HG02571 (cell line): Measurements from ENCODE around the gene GUCY1A2.
"Not testable (repeated sequence)": the region's sequence is repeated elsewhere in the genome, so short reads cannot be mapped to it uniquely, and the experiment has no call there.

Source experiments
- ATAC-seq: cut with Tn5 transposase; IDR thresholded peaks from one replicate; pipeline ENCODE4 v1.9.1; 2021; ENCODE audit warnings: mild to moderate bottlenecking, moderate library complexity; ENCODE audit not compliant: unreplicated experiment

GUCY1A2 gene

DNA sequence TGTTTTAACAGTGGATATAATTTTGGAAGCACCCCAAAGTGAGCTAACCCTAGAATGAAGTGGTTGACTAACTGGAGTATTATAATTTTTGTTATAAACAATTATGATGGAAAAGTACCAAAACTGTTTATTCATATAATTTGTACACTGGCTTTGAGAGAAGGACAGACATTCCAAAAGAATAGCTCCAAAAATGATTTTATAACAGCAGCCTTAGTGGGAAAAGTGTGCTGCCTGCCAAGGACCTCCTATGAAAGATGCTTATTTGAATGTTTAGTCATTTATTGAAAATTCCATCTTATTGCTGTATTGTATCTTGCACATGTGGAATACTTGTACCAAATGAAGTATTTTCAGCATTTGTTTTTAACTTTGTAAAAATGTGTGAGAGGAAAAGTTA, 169.8 kb downstream of the GUCY1A2 start:
- no peak for ATAC-seq

DNA sequence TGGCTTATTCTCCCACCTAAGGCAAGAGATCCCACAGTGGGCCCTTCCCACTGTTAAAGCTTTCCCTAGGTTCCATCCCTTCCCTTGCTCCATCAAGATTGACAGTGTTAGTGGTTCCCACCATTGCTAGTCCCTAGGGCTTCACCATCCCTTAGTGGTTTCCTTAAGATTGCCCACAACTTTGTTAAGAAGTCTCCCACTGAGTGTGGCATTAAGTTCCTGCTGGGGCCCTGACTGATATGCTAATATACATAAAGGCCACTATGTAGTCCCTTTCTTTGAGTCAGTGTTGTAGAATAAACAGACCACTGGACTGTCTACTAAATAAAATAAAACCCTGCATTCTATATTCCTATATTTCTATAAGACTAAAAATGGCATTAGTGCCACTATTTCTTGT, 176.1 kb downstream of the GUCY1A2 start:
- no peak for ATAC-seq

DNA sequence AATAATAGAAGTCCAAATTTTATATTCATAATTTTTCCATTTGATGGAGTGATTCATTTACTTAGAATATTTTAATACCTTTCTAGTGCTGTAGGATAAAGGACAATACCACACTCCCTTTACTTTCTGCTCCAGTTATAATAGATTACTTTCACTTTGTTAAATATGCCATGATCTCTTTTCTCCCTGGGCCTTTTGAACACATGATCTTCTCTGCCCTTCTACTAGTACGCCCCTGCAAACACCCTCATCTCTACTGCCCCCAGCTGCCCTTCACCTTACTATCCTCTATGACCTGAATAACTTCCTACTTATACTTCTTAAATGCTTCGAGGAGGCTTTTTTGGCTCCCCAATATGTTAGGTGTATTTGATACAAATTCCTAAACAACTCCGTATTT, 177.3 kb downstream of the GUCY1A2 start:
- no peak for ATAC-seq

DNA sequence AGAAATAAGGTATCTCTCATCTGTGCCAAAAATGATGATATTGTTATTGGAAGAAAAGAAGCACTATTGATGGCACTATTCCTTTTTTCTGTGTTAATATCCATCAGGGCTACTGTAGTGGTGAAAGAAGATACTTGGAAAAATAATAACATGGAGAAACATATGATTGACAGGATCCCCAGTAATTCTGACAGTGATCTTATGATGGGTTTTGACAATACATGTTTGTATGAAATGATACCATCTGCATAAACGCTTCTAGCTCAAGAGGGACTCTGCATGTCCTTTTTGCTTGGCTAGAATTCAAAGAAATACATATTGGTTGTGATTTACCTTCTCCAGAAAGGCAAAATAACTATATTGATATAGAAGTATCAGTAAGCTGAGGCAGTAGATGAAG, 178.1 kb downstream of the GUCY1A2 start:
- ATAC-seq: no peak

DNA sequence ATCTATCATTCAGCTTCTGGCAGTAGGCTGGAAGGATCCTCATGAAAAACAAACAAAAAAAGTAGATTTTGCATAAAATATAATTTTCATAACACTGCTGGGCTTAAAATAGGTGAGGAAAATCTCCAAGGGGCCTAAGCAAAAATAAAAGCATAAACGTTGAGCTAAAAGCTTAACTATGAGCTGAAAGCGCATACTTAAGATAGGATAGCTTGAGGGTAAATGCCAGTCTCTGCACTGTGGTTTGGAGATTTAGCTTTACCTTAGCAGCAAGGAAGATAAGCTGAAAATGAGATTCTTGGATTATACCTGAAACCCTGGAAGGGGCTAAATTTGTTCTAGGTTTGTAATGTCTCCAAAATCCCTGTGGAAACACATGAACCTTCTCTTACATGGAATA, 183.7 kb downstream of the GUCY1A2 start:
- ATAC-seq: no peak

DNA sequence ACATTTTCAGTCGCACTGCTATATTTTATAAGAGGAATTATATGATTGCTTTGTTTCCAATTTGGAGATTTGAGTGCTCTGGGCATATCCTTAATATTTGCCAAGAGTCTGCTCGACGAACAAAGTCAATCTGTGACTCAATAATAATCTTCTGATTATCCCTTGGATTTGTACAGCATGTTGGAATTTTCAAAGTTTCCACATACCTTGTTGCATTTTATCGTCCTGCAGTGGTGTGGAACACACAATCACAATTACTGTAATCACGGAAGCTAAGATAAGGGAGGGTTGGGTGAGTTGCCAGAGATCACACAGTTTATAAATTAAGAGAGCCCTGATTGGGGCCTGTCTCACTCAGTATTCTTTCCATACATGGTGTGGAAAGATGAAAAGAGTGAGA, 189.3 kb downstream of the GUCY1A2 start:
- no peak for ATAC-seq

DNA sequence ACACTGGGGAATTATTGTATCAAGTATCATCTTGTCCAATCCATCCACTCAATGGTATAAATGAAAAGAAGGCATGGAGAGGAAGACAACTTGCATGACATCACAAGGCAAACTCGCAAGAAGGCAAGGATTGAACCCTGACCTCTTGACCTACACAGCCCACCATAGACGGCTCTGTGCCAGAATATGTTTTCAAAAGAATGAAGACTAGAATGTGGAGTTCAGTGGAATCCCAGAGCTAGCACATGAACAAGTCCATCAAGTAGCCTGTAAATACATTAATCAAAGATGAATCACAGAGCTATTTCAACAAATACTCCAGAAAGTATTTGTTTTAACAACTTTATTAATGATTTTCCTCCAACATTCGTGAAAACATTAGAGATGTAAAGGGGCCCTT, 189.7 kb downstream of the GUCY1A2 start:
- no peak for ATAC-seq

DNA sequence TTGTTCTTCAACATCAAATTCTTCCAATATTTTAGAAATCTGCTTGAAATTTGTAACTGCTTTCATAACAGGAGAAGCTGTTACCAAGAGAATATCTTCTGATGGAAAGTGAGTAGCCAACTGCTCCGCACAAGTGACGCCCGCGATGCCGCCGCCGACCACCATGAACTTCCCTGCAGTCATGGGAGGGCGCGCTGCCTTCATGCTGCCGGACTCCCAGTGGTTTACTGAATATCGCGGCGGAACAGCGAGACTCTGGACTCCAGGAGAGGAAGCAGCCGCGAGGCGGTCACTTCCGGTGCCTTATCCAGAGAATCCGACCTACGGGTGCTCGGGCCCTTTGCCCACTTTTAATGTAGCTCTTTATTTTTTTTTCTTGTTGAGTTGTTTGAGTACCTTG, 190.6 kb downstream of the GUCY1A2 start:
- no peak for ATAC-seq

DNA sequence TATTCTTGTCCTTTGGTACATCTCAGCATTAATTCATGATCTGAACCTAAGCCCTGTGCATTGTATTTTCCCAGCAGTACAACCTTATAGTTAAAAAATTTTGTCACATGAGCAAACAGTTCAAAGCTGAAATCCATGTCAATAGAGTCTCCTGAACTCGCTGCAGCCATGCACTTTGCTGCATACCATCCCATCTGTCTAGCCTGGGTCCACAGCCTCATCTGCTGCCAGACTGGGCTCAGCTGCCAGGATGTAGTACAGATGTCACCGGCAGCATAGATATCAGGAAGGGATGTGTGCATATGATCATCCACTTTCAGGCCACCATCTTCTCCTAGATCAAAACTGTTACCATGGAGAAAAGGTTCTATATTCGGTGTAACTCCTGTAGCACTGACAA, 191.7 kb downstream of the GUCY1A2 start:
- not testable (repeated sequence) for ATAC-seq

DNA sequence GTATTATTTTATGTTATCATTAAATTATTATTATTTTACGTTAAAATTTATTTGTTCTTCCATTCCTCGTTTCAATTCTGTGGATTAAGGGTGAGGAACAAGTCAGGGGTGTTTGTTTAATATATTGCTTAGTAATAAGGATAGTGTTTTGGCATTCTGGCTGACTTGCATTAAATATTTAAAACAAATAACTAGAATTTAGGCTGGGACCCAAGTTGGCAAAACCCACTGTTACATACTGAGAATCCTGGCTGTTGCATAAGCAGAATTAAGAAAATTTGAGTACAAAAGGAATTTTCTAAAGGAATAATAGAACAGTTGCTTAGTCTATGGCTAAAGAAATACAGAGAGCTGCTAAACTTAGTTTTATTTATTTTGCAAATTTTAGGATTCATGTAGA, 196.4 kb downstream of the GUCY1A2 start:
- no peak for ATAC-seq

DNA sequence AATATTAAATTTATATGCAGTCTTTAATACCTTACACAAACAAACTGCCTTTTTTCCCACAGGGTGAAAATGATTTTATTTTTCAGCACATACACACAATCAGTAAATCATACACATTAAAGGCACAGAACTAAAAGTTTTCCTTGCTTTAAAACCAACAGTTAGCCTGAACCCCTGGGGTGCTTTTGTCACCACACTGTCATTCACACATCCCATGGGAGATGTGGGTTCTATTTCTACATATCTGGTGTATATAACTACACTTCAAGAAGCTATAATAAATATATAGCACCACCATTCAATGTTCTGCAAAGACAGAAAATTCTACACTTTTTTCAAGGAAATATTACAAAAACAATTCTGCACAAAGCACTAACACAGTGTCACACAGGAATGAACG, 197.0 kb downstream of the GUCY1A2 start:
- ATAC-seq: no peak

DNA sequence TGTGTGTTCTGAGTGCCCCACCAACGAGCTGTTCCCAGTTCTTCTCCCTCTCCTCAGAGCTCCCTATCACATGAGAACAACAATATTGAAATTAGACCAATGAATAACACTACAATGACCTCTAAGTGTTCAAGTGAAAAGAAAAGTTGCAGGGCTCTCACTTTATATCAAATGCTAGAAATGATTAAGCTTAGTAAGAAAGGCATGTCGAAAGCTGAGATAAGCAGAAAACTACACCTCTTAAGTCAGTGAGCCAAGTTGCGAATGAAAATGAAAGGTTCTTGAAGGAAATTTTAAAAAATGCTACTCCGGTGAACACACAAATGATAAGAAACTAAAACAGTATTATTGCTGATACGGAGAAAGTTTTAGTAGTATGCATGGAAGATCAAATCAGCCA, 199.8 kb downstream of the GUCY1A2 start:
- ATAC-seq: no peak

DNA sequence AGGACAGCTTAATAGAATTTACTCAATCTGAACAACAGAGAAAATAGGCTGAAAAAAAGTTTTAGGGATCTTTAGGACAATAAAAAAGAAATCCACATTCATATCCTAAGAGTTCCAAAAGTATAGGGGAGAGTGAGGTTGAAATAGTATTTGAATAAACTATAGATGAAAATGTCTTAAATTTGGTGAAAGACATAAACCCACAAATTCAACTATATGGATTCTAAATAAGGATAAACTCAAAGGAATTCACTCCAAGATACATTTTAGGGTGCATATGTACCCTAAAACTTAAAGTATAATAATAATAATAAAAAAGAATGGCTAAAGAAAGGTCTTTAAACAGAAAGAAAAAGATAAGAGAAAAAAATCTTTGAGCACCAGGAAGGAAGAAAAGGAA, 203.1 kb downstream of the GUCY1A2 start:
- ATAC-seq: no peak

DNA sequence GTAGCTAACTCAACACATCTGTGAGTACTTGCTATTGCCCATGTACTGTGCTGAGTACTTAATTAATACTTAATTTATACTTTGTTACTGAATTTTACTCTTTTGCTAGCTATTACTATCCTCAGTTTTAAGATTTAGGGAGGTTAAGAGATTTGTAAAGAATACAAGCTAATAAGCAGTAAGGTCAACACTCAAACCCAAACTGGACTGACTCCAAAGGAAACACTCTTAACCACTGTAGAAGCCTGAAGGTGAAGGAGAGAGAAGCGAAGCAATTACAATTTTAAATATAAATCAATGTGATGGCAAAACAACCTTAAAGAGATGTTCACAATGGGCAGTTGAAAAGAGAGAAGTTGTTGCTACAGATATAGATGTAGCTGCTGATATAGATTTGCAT, 204.5 kb downstream of the GUCY1A2 start:
- ATAC-seq: no peak

DNA sequence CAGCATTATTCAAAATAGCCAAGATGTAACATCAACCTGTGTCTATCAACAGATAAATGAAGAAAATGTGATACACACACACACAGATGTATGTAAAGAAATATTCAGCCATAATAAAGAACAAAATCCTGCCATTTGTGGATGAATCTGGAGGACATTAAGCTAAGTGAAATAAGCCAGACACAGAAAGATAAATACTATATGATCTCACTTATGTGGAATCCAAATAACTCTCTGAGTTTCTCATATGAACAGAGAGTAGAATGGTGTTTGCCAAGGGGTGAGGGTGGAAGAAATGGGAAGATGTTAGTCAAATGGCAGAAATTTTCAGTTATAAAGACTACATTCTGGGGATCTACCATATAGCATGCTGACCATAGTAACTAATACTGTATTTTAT, 224.2 kb downstream of the GUCY1A2 start:
- no peak for ATAC-seq

DNA sequence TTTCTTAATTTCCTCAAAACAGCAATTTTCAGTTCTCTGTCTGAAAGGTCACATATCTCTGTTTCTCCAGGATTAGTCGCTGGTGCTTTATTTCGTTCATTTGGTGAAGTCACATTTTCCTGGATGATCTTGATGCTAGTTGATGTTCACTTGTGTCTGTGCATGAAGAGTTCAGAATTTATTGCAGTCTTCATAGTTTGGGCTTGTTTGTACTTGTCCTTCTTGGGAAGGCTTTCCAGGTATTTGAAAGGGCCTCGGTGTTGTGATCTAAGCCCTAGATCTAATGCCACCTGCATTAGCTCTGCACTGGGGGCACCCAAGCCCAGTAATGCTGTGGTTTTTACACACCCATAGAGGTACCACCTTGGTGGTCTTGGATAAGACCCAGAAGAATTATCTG, 228.9 kb downstream of the GUCY1A2 start:
- ATAC-seq: no peak

DNA sequence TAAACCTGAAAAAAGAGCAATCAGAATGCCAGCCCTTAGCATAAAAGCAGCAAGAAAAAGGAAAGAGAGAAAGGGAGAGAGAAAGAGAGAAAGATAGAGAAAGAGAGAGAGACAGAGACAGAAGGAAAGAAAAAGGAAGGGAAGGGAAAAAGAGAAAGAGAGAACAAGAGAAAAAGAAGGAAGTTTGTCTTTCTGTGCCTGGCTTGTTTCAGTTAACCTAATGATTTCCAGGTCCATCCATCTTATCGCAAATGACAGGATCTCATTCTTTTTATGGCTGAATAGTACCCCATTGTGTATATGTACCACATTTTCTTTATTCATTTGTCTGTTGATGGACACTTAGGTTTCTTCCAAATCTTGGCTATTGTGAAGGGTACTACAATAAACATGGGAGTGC, 230.8 kb downstream of the GUCY1A2 start:
- no peak for ATAC-seq

DNA sequence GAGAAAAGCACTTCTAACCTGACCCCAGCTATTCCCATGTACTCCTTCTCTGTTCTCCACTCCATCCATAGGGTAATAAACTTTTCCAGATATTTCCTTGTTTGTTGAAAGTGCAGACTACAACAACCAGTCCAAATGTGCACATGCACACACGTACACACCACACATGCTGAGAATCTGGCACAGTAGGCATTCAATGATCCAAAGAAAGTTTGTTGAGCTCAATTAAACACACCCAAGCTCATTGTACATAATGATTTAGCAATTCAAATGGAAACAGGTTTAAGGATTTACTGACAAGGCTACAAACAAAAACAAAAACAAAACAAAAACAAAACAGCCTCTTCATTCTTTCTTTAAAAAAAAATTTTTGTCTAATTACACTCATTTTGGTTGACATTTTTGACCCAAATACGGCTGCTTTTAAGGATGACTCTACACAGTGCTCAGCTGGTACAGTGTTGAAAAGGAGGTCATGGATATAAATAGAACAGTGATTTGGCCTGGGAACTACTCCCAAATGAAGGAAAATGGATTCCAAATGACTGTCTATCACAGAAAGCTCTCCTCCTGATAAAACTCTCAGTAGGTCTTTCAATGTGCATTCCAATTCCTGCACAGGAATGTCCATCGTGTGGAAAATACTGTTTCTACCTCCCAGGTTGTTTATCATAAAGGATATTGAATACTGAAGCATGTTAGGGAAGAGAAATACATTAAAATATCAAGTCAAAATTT, 232.2 kb downstream of the GUCY1A2 start:
- ATAC-seq: no peak

DNA sequence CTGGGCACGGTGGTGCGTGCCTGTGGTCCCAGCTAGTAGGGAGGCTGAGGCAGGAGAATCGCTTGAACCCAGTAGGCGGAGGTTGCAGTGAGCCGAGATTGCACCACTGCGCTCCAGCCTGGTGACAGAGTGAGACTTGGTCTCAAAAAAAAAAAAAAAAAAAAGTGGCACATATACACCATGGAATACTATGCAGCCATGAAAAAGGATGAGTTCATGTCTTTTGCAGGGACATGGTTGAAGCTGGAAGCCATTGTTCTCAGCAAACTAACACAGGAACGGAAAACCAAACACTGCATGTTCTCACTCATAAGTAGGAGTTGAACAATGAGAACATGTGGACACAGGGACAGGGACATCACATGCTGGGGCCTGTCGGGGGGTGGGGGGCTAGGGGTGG, 241.0 kb downstream of the GUCY1A2 start:
- not testable (repeated sequence) for ATAC-seq

DNA sequence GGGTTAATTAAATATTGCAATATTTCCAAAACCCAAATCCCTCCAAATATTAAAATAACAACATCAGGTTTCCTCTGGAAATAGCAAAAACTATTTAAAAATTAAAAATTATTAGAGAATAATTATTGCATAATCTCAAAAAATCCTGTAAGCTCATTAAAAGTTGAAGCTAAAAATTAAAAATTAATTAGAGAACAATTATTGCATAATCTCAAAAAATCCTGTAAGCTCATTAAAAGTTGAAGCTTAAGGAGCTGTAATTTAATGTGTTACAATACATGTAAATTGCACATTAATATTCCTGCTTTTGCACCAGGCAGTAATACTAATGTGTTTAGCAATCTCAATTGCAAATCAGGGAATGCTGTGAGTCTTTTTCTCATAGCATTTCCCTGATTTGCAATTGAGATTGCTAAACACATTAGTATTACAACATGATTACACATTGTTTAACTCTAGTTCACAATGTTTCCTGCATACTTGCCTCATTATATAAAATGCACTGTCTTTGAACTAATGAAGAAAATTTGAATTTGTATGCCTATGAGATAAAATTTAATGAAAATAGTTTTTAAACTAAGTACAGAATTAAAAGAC, 247.7 kb downstream of the GUCY1A2 start:
- no peak for ATAC-seq

DNA sequence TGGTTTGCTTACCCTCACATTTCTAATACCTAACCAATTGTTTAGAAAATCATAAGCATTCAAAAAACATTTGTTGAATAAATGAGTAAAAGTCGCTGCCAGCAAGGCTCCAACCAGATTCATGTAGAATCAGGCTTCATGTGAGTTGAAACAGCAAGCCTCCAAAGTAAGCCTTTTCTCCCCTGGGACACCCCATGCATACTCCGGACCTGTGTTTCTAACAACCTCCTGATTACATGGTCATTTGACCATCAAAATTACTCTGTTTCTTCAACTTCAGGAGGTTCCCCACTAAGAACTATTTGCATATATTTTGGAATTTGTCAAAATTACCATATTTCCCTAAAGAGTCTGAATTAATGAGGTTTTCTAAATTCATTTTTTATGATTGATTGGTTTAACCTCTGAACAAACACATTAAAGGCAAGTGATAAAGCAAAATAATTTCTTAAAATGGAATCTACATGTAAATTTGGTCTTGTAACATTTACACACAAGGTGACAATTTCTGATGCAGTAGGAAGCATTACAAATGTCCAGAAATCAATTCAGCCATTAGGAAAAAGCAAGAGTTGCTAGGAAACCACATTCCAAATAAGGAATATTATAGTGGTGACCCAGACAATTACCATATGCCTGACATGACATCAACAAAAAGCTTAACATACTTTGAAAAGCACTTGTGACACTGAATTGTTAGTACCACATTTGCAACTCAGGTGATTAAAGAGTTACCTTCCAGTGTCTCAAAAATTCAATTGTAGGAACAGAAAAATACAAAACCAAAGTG, 252.6 kb downstream of the GUCY1A2 start:
- ATAC-seq: no peak

DNA sequence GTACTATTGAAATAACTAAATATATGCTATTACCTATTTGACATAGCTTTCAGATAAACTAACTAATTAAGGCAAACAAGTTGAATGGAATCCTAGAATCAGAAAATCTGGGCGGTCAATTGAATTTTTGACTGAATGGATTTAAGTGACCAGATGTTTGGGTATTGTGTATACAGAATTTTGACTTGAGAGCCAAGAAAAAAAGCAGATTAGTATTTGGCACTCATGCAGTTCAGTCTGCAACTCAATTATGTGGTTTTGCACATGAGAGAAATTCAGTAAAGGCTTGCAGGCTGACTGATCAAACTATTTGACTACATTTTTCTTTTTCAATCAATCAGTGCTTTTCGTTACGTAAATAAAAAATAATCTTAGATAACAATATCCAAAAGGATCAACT, 254.8 kb downstream of the GUCY1A2 start:
- ATAC-seq: no peak
